SK-N-SH treated with all-trans-retinoic acid at 6 μM for 48 hours (cell line): Measurements from ENCODE around the gene ERC1.
A peak's percentile ranks its signal among the peaks of the same experiment; 100 is the strongest.
"Not testable (repeated sequence)": the region's sequence is repeated elsewhere in the genome, so short reads cannot be mapped to it uniquely, and the experiment has no call there.

Experiments
- ATAC-seq: fragments of 200-7000 bp; cut with Tn5 transposase; 3 replicates; pipeline ENCODE4 v1.9.1; 2020; ENCODE audit warnings: mild to moderate bottlenecking, moderate library complexity
- ARNTL ChIP-seq: fragments of 450-650 bp; formaldehyde crosslinking; IDR thresholded peaks from 2 replicates; pipeline ENCODE4 v1.5.0; 2020; ENCODE audit warnings: low read depth, mild to moderate bottlenecking, moderate library complexity, borderline replicate concordance
- BACH2 ChIP-seq: fragments of 250-450 bp; sonication (Bioruptor Pico); IDR thresholded peaks from 2 replicates; pipeline ENCODE4 v1.9.0; 2021; ENCODE audit warnings: mild to moderate bottlenecking, borderline replicate concordance
- CREB5 ChIP-seq: fragments of 250-450 bp; sonication (Bioruptor Pico); IDR thresholded peaks from 2 replicates; pipeline ENCODE4 v1.5.1; 2020; ENCODE audit warnings: low read depth, mild to moderate bottlenecking, moderate library complexity
- CSDC2 ChIP-seq: fragments of 250-450 bp; sonication (Bioruptor Pico); IDR thresholded peaks from 2 replicates; pipeline ENCODE4 v1.5.0; 2020; ENCODE audit warnings: mild to moderate bottlenecking, moderate library complexity
- CSRNP3 ChIP-seq: fragments of 250-450 bp; sonication (Bioruptor Pico); IDR thresholded peaks from 2 replicates; pipeline ENCODE4 v1.5.1; 2021; ENCODE audit warnings: mild to moderate bottlenecking, moderate library complexity
- ESRRG ChIP-seq: fragments of 250-450 bp; sonication (Bioruptor Pico); IDR thresholded peaks from 2 replicates; pipeline ENCODE4 v1.6.1; 2021; ENCODE audit warnings: mild to moderate bottlenecking
- GLIS3 ChIP-seq: fragments of 250-450 bp; sonication (Bioruptor Pico); IDR thresholded peaks from 2 replicates; pipeline ENCODE4 v1.5.0; 2020; ENCODE audit warnings: mild to moderate bottlenecking, moderate library complexity
- ISL1 ChIP-seq: fragments of 250-450 bp; sonication (Bioruptor Pico); IDR thresholded peaks from 2 replicates; pipeline ENCODE4 v2.1.2; 2022; ENCODE audit warnings: mild to moderate bottlenecking, moderate library complexity
- OSR1 ChIP-seq: fragments of 250-450 bp; sonication (Bioruptor Pico); IDR thresholded peaks from 2 replicates; pipeline ENCODE4 v1.8.0; 2022; ENCODE audit warnings: moderate library complexity, mild to moderate bottlenecking, inconsistent platforms
- PATZ1 ChIP-seq: fragments of 250-450 bp; sonication (Bioruptor Pico); IDR thresholded peaks from 2 replicates; pipeline ENCODE4 v1.8.0; 2020; ENCODE audit warnings: mild to moderate bottlenecking, moderate library complexity, borderline replicate concordance
- POU6F1 ChIP-seq: fragments of 250-450 bp; sonication (Bioruptor Pico); IDR thresholded peaks from 2 replicates; pipeline ENCODE4 v1.8.0; 2021; ENCODE audit warnings: low read depth, mild to moderate bottlenecking, moderate library complexity, borderline replicate concordance
- PPARA ChIP-seq: fragments of 250-450 bp; sonication (Bioruptor Pico); IDR thresholded peaks from 2 replicates; pipeline ENCODE4 v1.5.0; 2020; ENCODE audit warnings: mild to moderate bottlenecking, borderline replicate concordance
- RARB ChIP-seq: fragments of 250-450 bp; sonication (Bioruptor Pico); IDR thresholded peaks from 2 replicates; pipeline ENCODE4 v1.8.0; 2021; ENCODE audit warnings: mild to moderate bottlenecking, moderate library complexity
- SNAI2 ChIP-seq: fragments of 250-450 bp; sonication (Bioruptor Pico); IDR thresholded peaks from 2 replicates; pipeline ENCODE4 v1.5.0; 2020; ENCODE audit warnings: mild to moderate bottlenecking, moderate library complexity
- TCF4 ChIP-seq: fragments of 250-450 bp; sonication (Bioruptor Pico); IDR thresholded peaks from 2 replicates; pipeline ENCODE4 v1.8.0; 2021; ENCODE audit warnings: mild to moderate bottlenecking, moderate library complexity, borderline replicate concordance
- TOX ChIP-seq: fragments of 250-450 bp; sonication (Bioruptor Pico); IDR thresholded peaks from 2 replicates; pipeline ENCODE4 v1.8.0; 2021; ENCODE audit warnings: mild to moderate bottlenecking, moderate library complexity, borderline replicate concordance
- TSHZ2 ChIP-seq: fragments of 250-450 bp; sonication (Bioruptor Pico); IDR thresholded peaks from 2 replicates; pipeline ENCODE4 v1.5.0; 2020; ENCODE audit warnings: mild to moderate bottlenecking, moderate library complexity
- ZC3H10 ChIP-seq: fragments of 250-450 bp; sonication (Bioruptor Pico); IDR thresholded peaks from 2 replicates; pipeline ENCODE4 v1.5.1; 2021; ENCODE audit warnings: mild to moderate bottlenecking, moderate library complexity
- ZFP3 ChIP-seq: fragments of 250-450 bp; sonication (Bioruptor Pico); IDR thresholded peaks from 2 replicates; pipeline ENCODE4 v1.5.0; 2020; ENCODE audit warnings: mild to moderate bottlenecking, moderate library complexity
- ZFP30 ChIP-seq: fragments of 450-650 bp; formaldehyde crosslinking; IDR thresholded peaks from 2 replicates; pipeline ENCODE4 v1.5.0; 2022; ENCODE audit warnings: mild to moderate bottlenecking, moderate library complexity
- ZNF565 ChIP-seq: fragments of 450-650 bp; formaldehyde crosslinking; conservative IDR thresholded peaks from 2 replicates; pipeline ENCODE4 v1.5.0; 2020; ENCODE audit warnings: low read depth, mild to moderate bottlenecking, moderate library complexity
- ZNF70 ChIP-seq: fragments of 450-650 bp; formaldehyde crosslinking; IDR thresholded peaks from 2 replicates; pipeline ENCODE4 v1.5.0; 2020; ENCODE audit warnings: mild to moderate bottlenecking, moderate library complexity
- ZNF8 ChIP-seq: fragments of 450-650 bp; formaldehyde crosslinking; IDR thresholded peaks from 2 replicates; pipeline ENCODE4 v1.5.0; 2020; ENCODE audit warnings: mild to moderate bottlenecking, moderate library complexity

The ERC1 gene

GRCh38 chr12:1252758-1253157 is 261.7 kb downstream of the ERC1 start:
- ATAC-seq: peak; percentile 95
- TF ChIP-seq ZNF565 (no peak), ZFP3 (no peak), ESRRG (no peak; the same call in 1 of the 2 replicates), OSR1 (CRISPR knock-in tag) (no peak), TCF4 (CRISPR knock-in tag) (peak; percentile 68; the same call in 1 of the 2 replicates), BACH2 (CRISPR knock-in tag) (no peak), TOX (CRISPR knock-in tag) (peak; percentile 69), ZNF70 (CRISPR knock-in tag) (no peak), CSRNP3 (CRISPR knock-in tag) (peak; percentile 78; the same call in 1 of the 2 replicates), TSHZ2 (CRISPR knock-in tag) (no peak; the same call in 1 of the 2 replicates), CREB5 (CRISPR knock-in tag) (no peak), ZFP30 (CRISPR knock-in tag) (no peak), PATZ1 (CRISPR knock-in tag) (peak; percentile 80; the same call in 1 of the 2 replicates), RARB (peak; percentile 86), ARNTL (CRISPR knock-in tag) (no peak), GLIS3 (CRISPR knock-in tag) (no peak), CSDC2 (no peak), SNAI2 (peak; percentile 62; the same call in 1 of the 2 replicates), ISL1 (CRISPR knock-in tag) (peak; percentile 98), ZNF8 (CRISPR knock-in tag) (no peak), POU6F1 (CRISPR knock-in tag) (no peak; the same call in 1 of the 2 replicates), PPARA (CRISPR knock-in tag) (no peak), ZC3H10 (CRISPR knock-in tag) (peak; percentile 82; the same call in 1 of the 2 replicates)

- ATAC-seq: not testable (repeated sequence)
These were observed 264.1 kb downstream of the ERC1 start for GRCh38 chr12:1255125-1255524.

- not testable (repeated sequence) for ATAC-seq
These were observed 264.8 kb downstream of the ERC1 start for GRCh38 chr12:1255854-1256253.
